GM12873 (cell line): ENCODE data around the gene TMEM45B.

Experiments
- CTCF ChIP-seq: IDR thresholded peaks from 2 replicates; pipeline ENCODE4 v1.5.1; 2012; ENCODE audit warnings: low read depth, mild to moderate bottlenecking, moderate library complexity, low read length, control low read depth; ENCODE audit not compliant: insufficient read depth; ENCODE audit errors: missing control alignments

The TMEM45B gene

GRCh38 chr11:129815596-129816461, at the start of gene TMEM45B:
Gene TMEM45B (plus strand): TSS chr11:129815848. CDS start chr11:129852483, 36,635 bp downstream.
- TF ChIP-seq CTCF, result no peak

GRCh38 chr11:129766898-129767604, 48.6 kb upstream of the TMEM45B start:
- TF ChIP-seq CTCF, result peak; percentile 66

- TF ChIP-seq CTCF, result no peak
Measured at GRCh38 chr11:129767827-129768226, 47.8 kb upstream of the TMEM45B start.

- no peak for TF ChIP-seq CTCF
Measured at GRCh38 chr11:129768356-129768755, 47.3 kb upstream of the TMEM45B start.

- TF ChIP-seq CTCF, result no peak
Measured at GRCh38 chr11:129769059-129769458, 46.6 kb upstream of the TMEM45B start.

GRCh38 chr11:129770993-129771392, 44.7 kb upstream of the TMEM45B start:
- TF ChIP-seq CTCF, result no peak

- peak; percentile 38 for TF ChIP-seq CTCF
Measured at GRCh38 chr11:129771456-129771855, 44.2 kb upstream of the TMEM45B start.
